Pancreas (tissue), 10 donors: ENCODE data around the gene OR8B8. TPM values are rescaled to one million over a fixed set of nuclear protein-coding genes. Genes with fewer than 3 reads are reported as not detected.

Experiments used
- ATAC-seq, 4 donors: fragments of 200-7000 bp; cut with Tn5 transposase; one replicate each; pipeline versions ENCODE4 v1.8.0 to v1.9.1; 2020; ENCODE audit warnings: mild to moderate bottlenecking in 4 of 4, moderate library complexity in 4 of 4
- DNase-seq, 6 donors: peaks; one replicate each; pipeline ENCODE4 v3.0.0-alpha.2; 2020
- FAIRE-seq: peaks from 2 replicates; lab custom pipeline; 2012; peaks lifted over from hg19 to GRCh38; lab: Jason Lieb, UNC
- H3K27ac ChIP-seq, 4 donors: fragments of 200-600 bp; sonication (generic); 1 replicate in 3 of 4; 2 replicates in 1 of 4; pipeline versions ENCODE4 v1.5.0 to v1.8.0; 2020
- H3K27me3 ChIP-seq, 4 donors: fragments of 200-600 bp; one replicate each; pipeline ENCODE4 v1.8.0; 2021
- H3K36me3 ChIP-seq, 3 donors: fragments of 200-600 bp; sonication (generic) in 1 of 3; one replicate each; pipeline versions ENCODE4 v1.5.0 to v1.8.0; 2020 to 2021
- H3K4me1 ChIP-seq, 3 donors: fragments of 200-600 bp; one replicate each; pipeline ENCODE4 v1.8.0; 2021
- H3K4me3 ChIP-seq, 4 donors: fragments of 200-600 bp; sonication (generic) in 2 of 4; one replicate each; pipeline versions ENCODE4 v1.5.0 to v1.8.0; 2020 to 2021
- H3K9me3 ChIP-seq, 4 donors: fragments of 200-600 bp; one replicate each; pipeline ENCODE4 v1.8.0; 2021
- CTCF ChIP-seq, 4 donors: fragments of 200-600 bp; sonication (generic) in 3 of 4; IDR thresholded peaks; one replicate each; pipeline versions ENCODE4 v1.5.0 to v1.8.0; 2021; ENCODE audit warnings: antibody characterized with exemption in 4 of 4
- WGBS, 2 donors: extraction: QIAGEN DNeasy Blood & Tissue Kit; methylation state at CpG; one replicate each; pipeline ENCODE4 v1.1.7; 2013; 5-methylcytosine and 5-hydroxymethylcytosine counted together
- intact Hi-C, 3 donors: fragments of 100-400 bp; cut with DNase I; formaldehyde crosslinking; loops; one replicate each; pipeline versions ENCODE4 v1.11.1 to v1.14.2; 2022
- polyA plus RNA-seq, 2 donors: library from polyadenylated mRNA; stranded (reverse); fragments of 200-250 nt; gene quantifications; one replicate each; pipeline ENCODE4 v1.2.3, GENCODE V29; 2013
- total RNA-seq, 6 donors: library from RNA; stranded (reverse); fragmentation: NEBNext Ultra II Directional in 4 of 6; extraction: Animal tissue kit (Norgen Biotek cat#: 25700) in 4 of 6; gene quantifications; one replicate each; pipeline versions ENCODE4 v1.2.1 to v1.2.4, GENCODE V29; 2021 to 2023
- donor health status: healthy with polysubstance abuse.
- donor health status: DM: no; HTN: no; CAD: no; lungs with moderate emphysema.
- donor health status: DM: no; HTN: no; CAD: no.
- donor health status: control.
- donor health status: control.
- donor health status: Bipolar disorder and iron deficiency.
- donor health status: DM: yes; HTN: yes; CAD: no.
- donor health status: DM: no; HTN: no; CAD: no.
- donor health status: DM: no; HTN: no; CAD: no.
- donor health status: DM: yes; HTN: yes; CAD: no.

Gene OR8B8
- total and polyA plus RNA-seq, 8 donors, result not detected

GRCh38 chr11:124394408-124394807 lies 51.1 kb downstream of the OR8B8 start:
- Histone ChIP-seq H3K27me3 (no peaks in the 10 kb centered on the region), H3K27ac (no peak overlapping the region), H3K36me3 (no peaks in the 10 kb centered on the region), H3K9me3 (no peaks in the 10 kb centered on the region), H3K4me3 (no peak overlapping the region), H3K4me1 (no peaks in the 10 kb centered on the region)
- intact Hi-C loops, result no loop called here
- DNase-seq (no peak), ATAC-seq (no peak), FAIRE-seq (no peak)
- WGBS, 2 donors, result 52 to 53% methylated on average over 3 of the region's 3 CpGs
- TF ChIP-seq CTCF (IDR thresholded peaks at IDR 0.05), result no peak

Other genes with a start within 250 kb of the OR8B8 start
- not detected for gene OR8G1, start 204.6 kb downstream of the OR8B8 start, total RNA-seq
- gene OR8G1, start 204.6 kb downstream of the OR8B8 start, polyA plus RNA-seq, result not detected
- gene OR8G5, start 189.3 kb downstream of the OR8B8 start, total RNA-seq, result not detected
- under 1 TPM in 1 of 2 donors, not detected in 1; 0.16 TPM for gene OR8G5, start 189.3 kb downstream of the OR8B8 start, polyA plus RNA-seq
- gene OR8D1, start 131.7 kb downstream of the OR8B8 start, total RNA-seq, result not detected
- not detected for gene OR8D1, start 131.7 kb downstream of the OR8B8 start, polyA plus RNA-seq
- gene OR8D2, start 125.5 kb downstream of the OR8B8 start, total RNA-seq, result not detected
- gene OR8D2, start 125.5 kb downstream of the OR8B8 start, polyA plus RNA-seq, result not detected
- not detected for gene OR8B2, start 61.2 kb downstream of the OR8B8 start, total RNA-seq
- gene OR8B2, start 61.2 kb downstream of the OR8B8 start, polyA plus RNA-seq, result not detected
- not detected for gene OR8B3, start 46.7 kb downstream of the OR8B8 start, total RNA-seq
- not detected for gene OR8B3, start 46.7 kb downstream of the OR8B8 start, polyA plus RNA-seq
- gene OR8B4, start 20.8 kb downstream of the OR8B8 start, total RNA-seq, result not detected
- not detected for gene OR8B4, start 20.8 kb downstream of the OR8B8 start, polyA plus RNA-seq
- gene OR8B12, start 98.0 kb upstream of the OR8B8 start, total RNA-seq, result not detected
- gene OR8B12, start 98.0 kb upstream of the OR8B8 start, polyA plus RNA-seq, result not detected
- not detected for gene OR8A1, start 124.3 kb upstream of the OR8B8 start, total RNA-seq
- under 1 TPM in 1 of 2 donors, not detected in 1; 0.02 TPM for gene OR8A1, start 124.3 kb upstream of the OR8B8 start, polyA plus RNA-seq
- gene PANX3, start 165.7 kb upstream of the OR8B8 start, total RNA-seq, result not detected
- gene PANX3, start 165.7 kb upstream of the OR8B8 start, polyA plus RNA-seq, result not detected
- 10 to 100 TPM; 12.9 to 20.0 (median 14.2) TPM for gene TBRG1, start 177.2 kb upstream of the OR8B8 start, total RNA-seq
- 10 to 100 TPM; 26.9 to 49.2 TPM for gene TBRG1, start 177.2 kb upstream of the OR8B8 start, polyA plus RNA-seq
- 10 to 100 TPM in 5 of 6 donors, 1 to 10 TPM in 1; 9.6 to 29.8 (median 18.0) TPM for gene SIAE, start 228.0 kb upstream of the OR8B8 start, total RNA-seq
- gene SIAE, start 228.0 kb upstream of the OR8B8 start, polyA plus RNA-seq, result 10 to 100 TPM; 10.3 to 12.1 TPM
- gene SPA17, start 228.2 kb upstream of the OR8B8 start, total RNA-seq, result 1 to 10 TPM; 1.2 to 2.9 (median 2.1) TPM
- 1 to 10 TPM; 6.0 to 7.3 TPM for gene SPA17, start 228.2 kb upstream of the OR8B8 start, polyA plus RNA-seq